ENCODE results near the gene VSIG10L2. TPM values are rescaled to one million over a fixed set of nuclear protein-coding genes. Genes with fewer than 3 reads are reported as not detected.
A peak's percentile ranks its signal among the peaks of the same experiment; 100 is the strongest.

Gene VSIG10L2
- total RNA-seq, 2 donors from 2014 or later = not detected

DNA sequence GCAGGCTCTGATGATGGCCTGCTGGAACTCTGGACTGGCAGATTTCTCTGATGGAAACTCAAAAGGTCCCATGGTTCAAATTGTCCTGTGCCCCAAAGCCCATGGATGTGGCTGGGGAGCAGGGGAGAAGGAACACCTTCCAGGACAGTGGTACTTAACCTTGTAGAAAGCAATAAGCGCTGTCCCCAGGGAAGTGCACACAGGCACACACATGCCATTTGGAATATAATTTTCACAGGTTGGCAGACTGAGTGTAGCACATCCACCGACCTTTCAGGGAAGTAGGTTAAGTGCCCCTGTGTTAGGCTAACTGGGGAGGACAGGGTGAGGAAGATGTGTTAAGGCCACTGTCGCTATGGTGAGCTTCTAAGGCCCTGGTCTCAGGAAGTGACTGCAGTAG is 23.7 kb upstream of the VSIG10L2 start:
- Histone ChIP-seq H3K9me3 (no peaks in the 10 kb centered on the region), H3K4me1 (no peaks in the 10 kb centered on the region), H3K36me3 (no peaks in the 10 kb centered on the region), H3K27ac (no peak overlapping the region), H3K4me3 (no peak overlapping the region), H3K27me3 (no peaks in the 10 kb centered on the region)
- no peak for TF ChIP-seq CTCF (IDR thresholded peaks at IDR 0.05)
- DNase-seq (ENCODE audit: low spot score) = no peak

GRCh38 chr11:125923012-125923579 is 22.7 kb upstream of the VSIG10L2 start:
- Histone ChIP-seq H3K4me3 (no peak overlapping the region), H3K27me3 (no peaks in the 10 kb centered on the region), H3K27ac (no peak overlapping the region), H3K9me3 (no peaks in the 10 kb centered on the region), H3K4me1 (no peaks in the 10 kb centered on the region), H3K36me3 (no peaks in the 10 kb centered on the region)
- peak; percentile 48 to 82 for TF ChIP-seq CTCF (IDR thresholded peaks at IDR 0.05)
- DNase-seq (ENCODE audit: low spot score) = peak; percentile 66

DNA sequence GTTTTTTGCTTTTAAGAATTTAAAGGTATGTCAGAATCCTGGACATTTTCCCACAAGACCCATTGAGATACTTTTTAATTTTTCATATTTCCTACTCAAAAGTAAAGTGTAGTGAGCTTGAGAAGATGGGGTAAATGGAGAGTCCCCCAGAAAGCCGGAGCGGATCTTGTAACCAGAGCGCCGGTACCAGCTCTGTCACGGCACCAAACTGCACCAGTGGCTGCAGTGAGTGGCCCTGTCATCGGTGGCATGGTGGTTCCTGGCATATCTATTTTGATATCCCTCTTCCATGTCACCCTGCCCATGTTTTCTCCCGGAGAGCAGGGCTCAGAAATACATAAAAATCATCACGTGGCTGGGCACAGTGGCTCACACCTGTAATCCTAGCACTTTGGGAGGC is 22.2 kb upstream of the VSIG10L2 start:
- TF ChIP-seq CTCF (IDR thresholded peaks at IDR 0.05) = no peak
- H3K4me1 ChIP-seq = no peaks in the 10 kb centered on the region
- no peak overlapping the region for H3K4me3 ChIP-seq
- DNase-seq (ENCODE audit: low spot score) = no peak
- no peaks in the 10 kb centered on the region for H3K36me3 ChIP-seq
- no peak overlapping the region for H3K27ac ChIP-seq
- H3K9me3 ChIP-seq = no peaks in the 10 kb centered on the region
- no peaks in the 10 kb centered on the region for H3K27me3 ChIP-seq

DNA sequence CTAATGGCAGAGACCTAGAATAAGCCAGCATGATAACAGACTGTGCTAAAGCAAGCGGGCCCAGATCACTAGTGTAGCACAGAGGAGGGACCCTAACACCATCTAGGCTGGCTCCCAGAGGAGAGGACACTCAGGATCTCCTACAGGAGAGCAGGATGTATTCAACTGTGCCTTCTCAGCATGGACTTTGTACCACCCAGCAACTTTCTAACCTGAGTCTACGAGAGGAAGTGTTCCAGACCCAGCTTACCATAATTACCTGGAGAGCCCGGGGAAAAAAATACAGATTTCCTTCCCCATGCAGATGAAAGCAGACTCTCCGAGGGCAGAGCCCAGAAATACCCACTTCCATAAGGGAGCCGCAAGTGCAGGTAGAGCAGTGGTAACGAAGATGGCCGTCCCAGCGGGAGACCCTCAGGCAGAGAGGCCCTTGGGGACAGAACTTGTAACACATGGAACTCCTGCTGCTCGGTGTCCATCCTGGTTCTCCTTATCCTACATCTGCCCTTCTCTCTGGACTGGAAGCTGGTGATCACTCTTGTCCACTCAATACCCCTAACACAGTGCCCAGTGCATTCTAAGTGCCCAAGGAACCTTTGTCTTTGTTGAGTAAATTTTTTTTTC is 21.3 kb upstream of the VSIG10L2 start:
- Histone ChIP-seq H3K27ac (no peak overlapping the region), H3K36me3 (no peaks in the 10 kb centered on the region), H3K27me3 (no peaks in the 10 kb centered on the region), H3K4me3 (no peak overlapping the region), H3K4me1 (no peaks in the 10 kb centered on the region), H3K9me3 (no peaks in the 10 kb centered on the region)
- TF ChIP-seq CTCF (IDR thresholded peaks at IDR 0.05) = no peak
- no peak for DNase-seq (ENCODE audit: low spot score)

- Histone ChIP-seq H3K4me1 (no peaks in the 10 kb centered on the region), H3K36me3 (no peaks in the 10 kb centered on the region), H3K27me3 (no peaks in the 10 kb centered on the region), H3K27ac (no peak overlapping the region), H3K9me3 (no peaks in the 10 kb centered on the region), H3K4me3 (no peak overlapping the region)
- no peak for DNase-seq (ENCODE audit: low spot score)
- no peak for TF ChIP-seq CTCF (IDR thresholded peaks at IDR 0.05)
These were observed 20.6 kb upstream of the VSIG10L2 start for GRCh38 chr11:125925247-125925740.

- H3K27me3 ChIP-seq = no peaks in the 10 kb centered on the region
- H3K4me1 ChIP-seq = no peaks in the 10 kb centered on the region
- H3K4me3 ChIP-seq = no peak overlapping the region
- H3K36me3 ChIP-seq = no peaks in the 10 kb centered on the region
- H3K9me3 ChIP-seq = no peaks in the 10 kb centered on the region
- no peak for TF ChIP-seq CTCF (IDR thresholded peaks at IDR 0.05)
- no peak overlapping the region for H3K27ac ChIP-seq
- DNase-seq (ENCODE audit: low spot score) = no peak
These were observed 20.0 kb upstream of the VSIG10L2 start for GRCh38 chr11:125925804-125926203.

Measured in right atrium auricular region (tissue), 2 donors.